ENCODE measurements around the gene SBF2. TPM values are rescaled to one million over a fixed set of nuclear protein-coding genes. Genes with fewer than 3 reads are reported as not detected.

Gene SBF2
- polyA plus RNA-seq, 1 donor (not counting 4 experiments of a cell fraction or from before 2014, with no cell fraction given) = 24.5 TPM

GRCh38 chr11:10042699-10043098, 251.3 kb downstream of the SBF2 start:
- DNase-seq (ENCODE audit: low read depth, low spot score) (no peak), FAIRE-seq (no peak)
- Histone ChIP-seq H4K20me1 (ENCODE audit: control insufficient read depth, extremely low read depth, insufficient read depth, low read length) (no peaks in the 10 kb centered on the region), H3K9me1 (ENCODE audit: control insufficient read depth, extremely low read depth, insufficient read depth, low read length) (no peaks in the 10 kb centered on the region), H3K4me1 (ENCODE audit: control insufficient read depth, extremely low read depth, insufficient read depth, low read length) (no peaks in the 10 kb centered on the region), H3K4me2 (ENCODE audit: control insufficient read depth, extremely low read depth, insufficient read depth, low read depth, low read length) (no peak overlapping the region), H3K27ac (ENCODE audit: control insufficient read depth, insufficient read depth, low read length) (no peak overlapping the region), H3K36me3 (ENCODE audit: control insufficient read depth in 2 of 2, extremely low read depth in 1 of 2, insufficient read depth in 2 of 2, low read length in 2 of 2) (no peaks in the 10 kb centered on the region), H3K27me3 (ENCODE audit: control insufficient read depth, extremely low read depth, insufficient read depth, low read length) (no peaks in the 10 kb centered on the region), H3K9me3 (ENCODE audit: control insufficient read depth, low read depth, low read length) (peaks cover 10% of the 10 kb centered on the region), H3K4me3 (ENCODE audit: control insufficient read depth in 2 of 3, extremely low read depth in 1 of 3, insufficient read depth in 2 of 3, low read depth in 1 of 3, low read length in 3 of 3) (no peak overlapping the region), H3K9ac (ENCODE audit: control insufficient read depth, extremely low read depth, insufficient read depth, low read length) (no peak overlapping the region), H3K79me2 (ENCODE audit: control insufficient read depth, insufficient read depth, low read length) (no peaks in the 10 kb centered on the region), H2AFZ (ENCODE audit: control insufficient read depth, low read length) (no peak overlapping the region)
- dilution Hi-C loops (cut with MboI; ENCODE audit: extremely low pct_ligation_motif_present, low sequenced_read_pairs) = no loop called here
- no peak for TF ChIP-seq CTCF (optimal IDR thresholded peaks at IDR 0.05 in 1 of 3, IDR thresholded peaks at IDR 0.05 in 1 of 3, conservative IDR thresholded peaks at IDR 0.05 in 1 of 3; ENCODE audit: extremely low read depth in 1 of 3, insufficient read depth in 2 of 3, low read length in 3 of 3)
- no peak for TF ChIP-seq EZH2 (IDR thresholded peaks at IDR 0.05; ENCODE audit: low read length)

GRCh38 chr11:10041748-10042446, 252.1 kb downstream of the SBF2 start:
- dilution Hi-C loops (cut with MboI; ENCODE audit: extremely low pct_ligation_motif_present, low sequenced_read_pairs) = no loop called here
- Histone ChIP-seq H2AFZ (ENCODE audit: control insufficient read depth, low read length) (no peak overlapping the region), H3K27ac (ENCODE audit: control insufficient read depth, insufficient read depth, low read length) (no peak overlapping the region), H3K4me3 (ENCODE audit: control insufficient read depth in 2 of 3, extremely low read depth in 1 of 3, insufficient read depth in 2 of 3, low read depth in 1 of 3, low read length in 3 of 3) (no peak overlapping the region), H3K36me3 (ENCODE audit: control insufficient read depth in 2 of 2, extremely low read depth in 1 of 2, insufficient read depth in 2 of 2, low read length in 2 of 2) (no peaks in the 10 kb centered on the region), H3K9me3 (ENCODE audit: control insufficient read depth, low read depth, low read length) (peaks cover 10% of the 10 kb centered on the region), H3K9me1 (ENCODE audit: control insufficient read depth, extremely low read depth, insufficient read depth, low read length) (no peaks in the 10 kb centered on the region), H3K9ac (ENCODE audit: control insufficient read depth, extremely low read depth, insufficient read depth, low read length) (no peak overlapping the region), H3K27me3 (ENCODE audit: control insufficient read depth, extremely low read depth, insufficient read depth, low read length) (no peaks in the 10 kb centered on the region), H3K79me2 (ENCODE audit: control insufficient read depth, insufficient read depth, low read length) (no peaks in the 10 kb centered on the region), H3K4me1 (ENCODE audit: control insufficient read depth, extremely low read depth, insufficient read depth, low read length) (no peaks in the 10 kb centered on the region), H4K20me1 (ENCODE audit: control insufficient read depth, extremely low read depth, insufficient read depth, low read length) (no peaks in the 10 kb centered on the region), H3K4me2 (ENCODE audit: control insufficient read depth, extremely low read depth, insufficient read depth, low read depth, low read length) (no peak overlapping the region)
- no peak for FAIRE-seq
- DNase-seq (ENCODE audit: low read depth, low spot score) = no peak
- no peak for TF ChIP-seq EZH2 (IDR thresholded peaks at IDR 0.05; ENCODE audit: low read length)
- no peak for TF ChIP-seq CTCF (optimal IDR thresholded peaks at IDR 0.05 in 1 of 3, IDR thresholded peaks at IDR 0.05 in 1 of 3, conservative IDR thresholded peaks at IDR 0.05 in 1 of 3; ENCODE audit: extremely low read depth in 1 of 3, insufficient read depth in 2 of 3, low read length in 3 of 3)

Data from keratinocyte (primary cell).